ENCODE results near the gene LSAMP.

LSAMP gene

GRCh38 chr3:116040152-116040551, 405.1 kb downstream of the LSAMP start:
- DNase-seq = no peak

GRCh38 chr3:116039651-116039985, 405.7 kb downstream of the LSAMP start:
- DNase-seq = no peak

GRCh38 chr3:116038968-116039650, 406.2 kb downstream of the LSAMP start:
- DNase-seq = no peak

- DNase-seq = peak; percentile 88 to 95
Observed at GRCh38 chr3:116037954-116038911, 407.1 kb downstream of the LSAMP start.

GRCh38 chr3:116035429-116035828, 409.9 kb downstream of the LSAMP start:
- no peak for DNase-seq

DNA sequence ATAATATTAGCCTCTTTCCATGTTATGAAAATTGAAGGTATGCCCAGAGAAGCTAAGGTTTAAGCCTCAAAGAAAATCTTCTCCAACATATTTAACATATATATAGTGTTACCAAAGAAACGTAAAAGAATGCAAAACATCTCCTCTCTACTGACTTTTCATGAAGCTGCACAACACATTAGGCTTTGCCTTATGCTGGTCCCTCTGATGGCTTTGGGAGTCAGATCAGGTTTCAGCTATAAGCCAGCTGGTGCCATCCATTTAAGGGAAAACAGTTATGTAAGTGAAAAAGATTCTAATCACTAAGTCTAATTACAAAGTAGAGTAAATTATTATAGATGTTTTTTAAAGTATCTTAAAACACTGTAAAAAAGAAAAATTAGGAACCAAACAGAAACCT, 410.5 kb downstream of the LSAMP start:
- no peak for DNase-seq

GRCh38 chr3:116034086-116034485, 411.2 kb downstream of the LSAMP start:
- no peak for DNase-seq

DNA sequence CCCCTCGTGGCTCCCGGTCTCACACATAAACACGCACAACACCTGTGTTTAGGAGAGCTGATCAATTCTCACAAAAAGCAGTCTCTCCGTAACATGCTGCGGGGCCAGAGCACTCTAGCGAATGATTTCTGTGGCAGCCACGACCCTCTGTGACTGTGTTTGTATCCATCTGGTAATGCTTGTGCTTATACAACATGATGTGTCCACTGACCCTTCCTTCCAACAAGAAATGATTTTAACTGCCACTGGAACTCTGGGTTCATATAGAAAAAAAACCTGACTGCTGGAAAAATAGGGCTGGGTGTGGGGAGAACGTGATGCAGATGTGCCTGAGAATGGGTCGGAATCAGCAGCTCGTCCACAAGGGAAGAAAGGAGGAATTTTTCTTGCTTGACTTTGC, 411.8 kb downstream of the LSAMP start:
- no peak for DNase-seq

DNA sequence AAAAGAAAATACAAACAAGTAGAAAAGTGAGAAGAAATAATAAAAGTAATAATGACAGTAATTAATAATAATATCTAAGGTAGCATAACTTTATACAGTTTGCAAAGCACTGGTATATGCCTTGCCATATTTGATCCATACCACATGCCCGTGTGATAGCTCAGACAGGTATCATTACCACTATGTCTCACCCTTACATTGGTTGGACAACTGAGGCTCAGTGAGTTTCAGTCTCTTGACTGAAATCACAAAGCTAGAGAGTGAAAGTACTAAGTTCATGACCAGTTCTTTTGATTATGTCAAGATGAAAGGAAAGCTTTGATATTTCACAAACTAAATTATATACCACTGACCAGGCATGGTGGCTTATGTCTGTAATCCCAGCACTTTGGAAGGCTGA, 413.1 kb downstream of the LSAMP start:
- DNase-seq = no peak

DNA sequence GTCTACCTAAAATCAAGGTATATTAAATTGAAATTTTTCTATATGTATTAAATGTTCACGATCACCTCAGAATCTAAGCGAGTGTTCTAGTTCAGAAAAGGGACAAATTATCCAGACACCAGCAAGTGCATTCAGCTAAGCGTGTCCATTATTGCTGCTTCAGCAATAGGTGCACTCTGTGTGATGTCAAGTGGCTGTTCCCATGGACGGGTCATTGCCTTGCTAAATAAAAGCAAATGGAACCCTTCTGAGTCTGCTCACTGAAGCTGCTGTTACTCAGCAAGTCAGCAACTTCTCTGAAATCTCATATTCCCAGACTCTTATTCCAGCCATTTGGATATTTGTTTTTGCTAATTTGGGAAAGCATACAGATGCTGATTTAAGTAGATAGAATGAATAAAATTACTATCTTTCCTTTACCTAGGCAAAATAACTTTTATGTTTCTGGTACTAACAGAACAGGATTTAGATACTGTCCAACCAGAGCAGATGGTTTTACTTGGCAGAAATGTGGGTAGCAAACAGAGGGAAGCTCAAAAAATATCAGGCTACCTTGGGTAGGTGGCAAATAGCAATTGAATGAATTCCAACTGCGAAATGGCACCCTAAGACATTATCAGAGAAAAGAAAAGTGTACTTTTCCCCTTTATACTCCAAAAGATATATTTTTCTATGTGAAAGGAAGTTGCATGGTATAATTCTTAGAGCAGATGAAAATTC, 415.0 kb downstream of the LSAMP start:
- no peak for DNase-seq

DNA sequence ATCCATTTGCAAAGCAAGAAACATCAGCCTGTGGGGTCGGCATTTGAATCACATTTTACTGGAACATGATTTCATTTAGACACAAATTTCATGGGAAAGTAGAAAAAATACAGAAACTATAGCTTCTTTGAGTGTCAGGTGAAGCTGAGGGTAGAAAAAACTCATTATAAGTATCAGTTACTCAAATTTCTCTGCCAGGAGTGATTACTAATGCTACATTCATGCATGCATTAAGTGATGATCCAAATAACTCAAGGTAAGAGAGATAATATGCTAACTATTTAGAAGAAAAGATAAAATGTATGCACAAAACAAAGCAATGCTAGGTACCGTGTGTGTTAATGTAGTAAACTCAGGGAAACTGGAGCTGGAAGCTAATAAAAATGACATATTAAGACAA, 416.0 kb downstream of the LSAMP start:
- no peak for DNase-seq

- no peak for DNase-seq
Observed at GRCh38 chr3:116028157-116028556, 417.1 kb downstream of the LSAMP start.

- no peak for DNase-seq
Observed at GRCh38 chr3:116020989-116021388, 424.3 kb downstream of the LSAMP start.

DNA sequence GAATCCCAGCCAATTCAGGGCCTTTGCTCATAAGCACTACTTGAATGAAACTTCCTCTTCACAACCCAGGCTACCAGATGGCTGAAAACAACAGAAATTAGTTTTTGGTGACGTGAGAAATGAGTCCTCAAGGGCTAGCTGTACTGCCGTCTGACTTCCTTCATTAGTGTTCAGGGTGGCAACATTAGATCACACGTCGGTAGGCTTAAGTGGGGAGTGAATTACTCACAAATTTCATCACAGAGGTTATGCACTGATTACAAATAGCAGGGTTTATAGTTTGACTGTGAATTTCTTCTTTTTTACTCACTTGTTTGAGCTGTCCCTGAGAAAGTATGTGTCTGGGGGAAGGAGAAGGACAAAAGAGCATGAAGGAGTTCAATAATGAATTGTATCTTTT, 424.8 kb downstream of the LSAMP start:
- DNase-seq = peak; percentile 48 to 54

DNA sequence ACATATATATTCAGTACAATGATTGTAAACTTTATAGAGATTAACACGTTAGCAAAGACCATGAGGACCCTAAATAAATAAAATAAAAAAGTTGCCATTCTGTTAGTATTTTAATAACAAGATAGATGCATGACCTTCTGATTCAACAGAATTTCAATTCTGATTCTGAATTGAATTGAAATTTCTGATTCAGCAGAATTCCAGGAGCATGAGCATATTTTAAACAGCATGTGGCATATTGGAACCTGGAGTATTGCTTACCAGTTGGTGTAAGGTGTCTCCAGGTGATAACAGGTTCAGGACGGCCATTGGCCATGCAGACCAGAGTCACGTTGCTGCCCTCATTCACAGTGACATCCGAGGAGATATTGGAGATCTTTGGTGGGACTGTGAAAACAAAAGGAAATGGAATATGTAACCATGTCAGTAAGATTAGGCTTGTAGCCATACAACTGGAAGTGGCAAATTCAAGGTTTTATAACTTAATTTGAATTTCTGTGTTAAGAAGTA, 426.0 kb downstream of the LSAMP start:
- no peak for DNase-seq

DNA sequence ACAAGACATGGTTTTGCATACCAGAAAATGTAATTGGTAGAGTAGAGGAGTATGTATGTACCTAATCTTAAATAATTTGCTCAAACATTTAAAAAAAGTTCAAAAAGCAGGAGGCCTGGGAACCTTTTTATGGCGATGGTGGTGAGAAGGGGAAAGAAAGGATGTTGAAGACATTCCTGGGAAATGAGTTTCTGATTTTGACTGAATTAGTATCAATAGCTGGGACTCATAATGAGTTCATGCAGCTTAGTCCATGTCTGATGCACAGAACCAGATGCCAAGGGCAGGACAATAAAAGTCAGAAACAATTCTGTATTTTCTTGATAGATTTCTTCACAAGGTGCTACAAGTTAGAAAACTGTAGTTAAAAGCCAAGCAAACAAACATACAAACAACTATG, 426.6 kb downstream of the LSAMP start:
- DNase-seq = no peak

DNA sequence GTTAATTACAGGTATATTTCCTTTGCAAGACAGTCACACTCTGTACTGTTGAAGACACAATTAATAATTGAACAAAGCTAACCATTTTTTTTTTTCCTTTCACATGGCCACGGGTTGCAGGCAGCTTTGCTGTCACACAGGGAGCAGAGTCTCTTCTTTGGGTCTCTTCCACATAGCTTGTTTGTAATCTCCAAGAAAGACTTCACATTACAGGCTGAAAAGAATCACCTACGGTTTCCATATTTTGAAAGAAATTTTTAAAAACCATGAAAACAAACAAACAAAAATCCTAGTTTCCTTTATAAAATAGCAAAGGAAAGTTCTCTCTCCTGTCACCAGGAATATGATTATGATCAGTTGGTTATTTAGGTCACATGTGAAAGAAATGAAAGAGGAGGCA, 429.4 kb downstream of the LSAMP start:
- no peak for DNase-seq

DNA sequence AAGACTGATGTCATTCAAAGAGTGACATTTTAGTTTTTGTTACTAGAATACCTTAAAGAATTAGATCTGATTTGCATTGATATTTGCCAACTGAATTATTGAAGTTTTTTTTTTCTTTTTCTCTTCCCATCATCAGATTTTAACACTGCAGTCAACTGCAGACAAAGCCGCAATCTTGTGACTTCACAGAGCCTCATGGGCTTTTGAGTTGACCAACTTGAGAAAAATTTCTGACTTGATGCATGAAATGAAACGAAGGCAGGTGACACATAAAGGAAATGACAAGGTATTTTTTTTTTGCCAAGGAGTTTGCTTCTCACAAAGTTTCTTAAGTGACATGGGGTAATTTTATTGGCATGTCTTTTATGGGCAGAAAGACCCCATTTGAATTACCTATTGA, 438.3 kb downstream of the LSAMP start:
- DNase-seq = no peak

DNA sequence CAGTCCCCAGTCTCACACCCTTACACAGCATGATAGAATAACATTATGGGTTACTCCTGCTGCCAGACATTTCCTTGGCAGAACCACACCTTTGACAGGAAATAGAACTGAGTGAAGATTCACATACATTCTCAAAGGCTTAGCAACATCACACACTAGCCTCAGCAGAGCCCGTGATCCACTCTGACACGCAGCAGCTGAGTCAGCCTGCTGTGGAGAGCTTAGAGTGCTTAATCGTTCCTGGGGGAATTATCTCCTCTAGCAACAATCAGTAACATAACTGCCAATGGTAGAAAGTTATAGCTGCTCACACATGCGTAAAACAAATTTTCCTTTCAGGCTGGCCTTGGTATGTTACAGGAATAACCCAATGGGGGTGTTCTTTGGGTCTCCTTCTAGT, 439.9 kb downstream of the LSAMP start:
- no peak for DNase-seq

GRCh38 chr3:116002235-116002634, 443.1 kb downstream of the LSAMP start:
- no peak for DNase-seq

DNA sequence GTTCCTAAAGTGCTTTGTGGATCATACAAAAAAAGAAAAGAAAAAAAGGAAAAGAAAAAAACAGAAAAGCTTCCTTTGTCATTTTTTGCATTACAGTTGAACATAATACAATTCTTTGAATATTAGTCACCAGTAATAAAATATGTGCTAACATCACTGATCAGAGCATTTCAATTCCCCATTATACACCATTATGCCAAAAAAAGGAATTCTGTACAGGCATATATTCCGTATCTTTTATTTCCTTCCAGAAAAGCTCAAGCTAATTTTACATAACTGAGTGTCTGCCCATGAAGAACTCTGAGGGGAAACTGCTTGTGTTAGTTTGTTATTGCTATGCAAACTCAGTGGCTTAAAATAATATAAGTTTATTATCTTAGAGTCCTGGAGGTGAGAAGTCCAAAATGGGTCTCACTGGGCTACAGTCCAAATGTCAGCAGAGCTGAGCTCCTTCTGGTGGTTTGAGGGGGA, 444.1 kb downstream of the LSAMP start:
- DNase-seq = no peak

DNA sequence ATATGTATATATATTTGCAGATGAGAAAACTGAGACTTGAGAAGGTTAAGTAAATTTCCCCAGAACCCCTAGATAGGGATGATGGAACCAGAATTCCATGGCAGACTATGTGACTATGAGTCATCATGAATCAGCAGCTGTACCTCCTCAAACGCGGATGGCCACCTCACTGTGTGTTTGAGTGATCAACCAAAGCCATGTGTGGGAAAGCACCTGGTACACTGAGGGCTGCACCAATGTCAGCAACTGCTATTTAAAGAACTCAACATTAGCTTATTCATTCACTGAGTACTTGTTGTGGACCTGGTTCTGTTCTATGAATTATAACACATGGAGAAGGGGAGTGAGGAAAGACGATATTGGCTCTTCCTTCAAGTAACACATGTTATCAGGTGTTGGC, 445.0 kb downstream of the LSAMP start:
- no peak for DNase-seq

- DNase-seq = no peak
Observed at GRCh38 chr3:115999613-116000012, 445.7 kb downstream of the LSAMP start.

Data from Kasumi-1 (cell line).